WTC11 (cell line): Measurements from ENCODE around the gene RHOT2. TPM values are rescaled to one million over a fixed set of nuclear protein-coding genes. Genes with fewer than 3 reads are reported as not detected.

Source experiments
- ATAC-seq: fragments of 200-7000 bp; cut with Tn5 transposase; 2 replicates; pipeline ENCODE4 v1.10.0; 2021; ENCODE audit warnings: mild to moderate bottlenecking, moderate library complexity
- CTCF ChIA-PET: fragments of 300-600 bp; sonication (Branson Sonifier 250); formaldehyde crosslinking; loops from one replicate; lab custom pipeline; 2021; ENCODE audit warnings: antibody characterized with exemption; lab: Charles Lee
- POLR2A ChIA-PET: fragments of 350-600 bp; sonication (Branson Sonifier 250); formaldehyde crosslinking; loops from one replicate; lab custom pipeline; 2021; ENCODE audit warnings: antibody characterized with exemption; lab: Charles Lee
- DNase-seq: peaks from one replicate; pipeline ENCODE4 v3.0.0; 2021; ENCODE audit warnings: low spot score
- H3K27ac Mint-ChIP-seq: 2 replicates; pipeline ENCODE4 v1.8.0; 2021; ENCODE audit warnings: mixed read lengths
- H3K27me3 Mint-ChIP-seq: 2 replicates; pipeline ENCODE4 v1.8.0; 2021; ENCODE audit warnings: low read depth, mild to moderate bottlenecking, moderate library complexity, mixed read lengths
- H3K36me3 Mint-ChIP-seq: 2 replicates; pipeline ENCODE4 v1.8.0; 2021; ENCODE audit warnings: mixed read lengths
- H3K4me1 Mint-ChIP-seq: 2 replicates; pipeline ENCODE4 v1.8.0; 2022; ENCODE audit warnings: mixed read lengths
- H3K4me3 Mint-ChIP-seq: 2 replicates; pipeline ENCODE4 v1.8.0; 2021; ENCODE audit warnings: mild to moderate bottlenecking, moderate library complexity, mixed read lengths
- H3K9me3 Mint-ChIP-seq: 2 replicates; pipeline ENCODE4 v1.8.0; 2021; ENCODE audit warnings: mixed read lengths
- ARID4B ChIP-seq: sonication (generic); formaldehyde crosslinking; IDR thresholded peaks from 2 replicates; pipeline ENCODE4 v1.8.0; 2023; ENCODE audit warnings: missing genetic modification reagents, mild to moderate bottlenecking, borderline replicate concordance
- CREB1 ChIP-seq: sonication (generic); formaldehyde crosslinking; IDR thresholded peaks from 2 replicates; pipeline ENCODE4 v1.8.0; 2023; ENCODE audit warnings: mild to moderate bottlenecking, missing genetic modification reagents
- ELF4 ChIP-seq: sonication (generic); formaldehyde crosslinking; IDR thresholded peaks from 2 replicates; pipeline ENCODE4 v1.8.1; 2022; ENCODE audit warnings: low read depth, mild to moderate bottlenecking, moderate library complexity, missing genetic modification reagents
- ESRRA ChIP-seq: sonication (generic); formaldehyde crosslinking; IDR thresholded peaks from 2 replicates; pipeline ENCODE4 v1.8.1; 2022; ENCODE audit warnings: mild to moderate bottlenecking, missing genetic modification reagents, borderline replicate concordance
- ETV6 ChIP-seq: sonication (generic); formaldehyde crosslinking; IDR thresholded peaks from 2 replicates; pipeline ENCODE4 v1.8.1; 2022; ENCODE audit warnings: mild to moderate bottlenecking, missing genetic modification reagents
- FOXP4 ChIP-seq: sonication (generic); formaldehyde crosslinking; IDR thresholded peaks from 2 replicates; pipeline ENCODE4 v1.8.0; 2022; ENCODE audit warnings: mild to moderate bottlenecking, missing genetic modification reagents
- HMGXB4 ChIP-seq: sonication (generic); formaldehyde crosslinking; IDR thresholded peaks from 2 replicates; pipeline ENCODE4 v1.8.1; 2023; ENCODE audit warnings: mild to moderate bottlenecking, moderate library complexity, missing genetic modification reagents
- JUN ChIP-seq: sonication (generic); formaldehyde crosslinking; IDR thresholded peaks from 2 replicates; pipeline ENCODE4 v1.8.0; 2023; ENCODE audit warnings: mild to moderate bottlenecking, missing genetic modification reagents
- MAX ChIP-seq: sonication (generic); formaldehyde crosslinking; IDR thresholded peaks from 2 replicates; pipeline ENCODE4 v1.8.0; 2022; ENCODE audit warnings: mild to moderate bottlenecking, missing genetic modification reagents
- MYBL2 ChIP-seq: sonication (generic); formaldehyde crosslinking; IDR thresholded peaks from 2 replicates; pipeline ENCODE4 v1.8.1; 2023; ENCODE audit warnings: mild to moderate bottlenecking, moderate library complexity, missing genetic modification reagents
- NFATC4 ChIP-seq: fragments of 250-450 bp; sonication (Bioruptor Pico); IDR thresholded peaks from 2 replicates; pipeline ENCODE4 v1.9.0; 2021; ENCODE audit warnings: mild to moderate bottlenecking
- NFE2L1 ChIP-seq: sonication (generic); formaldehyde crosslinking; IDR thresholded peaks from 2 replicates; pipeline ENCODE4 v1.8.1; 2023; ENCODE audit warnings: missing genetic modification reagents
- NFYB ChIP-seq: sonication (generic); formaldehyde crosslinking; conservative IDR thresholded peaks from 2 replicates; pipeline ENCODE4 v1.8.0; 2022; ENCODE audit warnings: low read depth, missing genetic modification reagents
- PRDM15 ChIP-seq: sonication (generic); formaldehyde crosslinking; IDR thresholded peaks from 2 replicates; pipeline ENCODE4 v1.8.0; 2022; ENCODE audit warnings: missing genetic modification reagents
- RELA ChIP-seq: sonication (generic); formaldehyde crosslinking; IDR thresholded peaks from 2 replicates; pipeline ENCODE4 v1.8.1; 2022; ENCODE audit warnings: missing genetic modification reagents, mild to moderate bottlenecking, borderline replicate concordance
- SMAD3 ChIP-seq: sonication (generic); formaldehyde crosslinking; IDR thresholded peaks from 2 replicates; pipeline ENCODE4 v1.8.0; 2022; ENCODE audit warnings: missing genetic modification reagents, mild to moderate bottlenecking, borderline replicate concordance
- TEAD1 ChIP-seq: sonication (generic); formaldehyde crosslinking; IDR thresholded peaks from 2 replicates; pipeline ENCODE4 v1.8.0; 2022; ENCODE audit warnings: mild to moderate bottlenecking, missing genetic modification reagents
- ZBTB21 ChIP-seq: sonication (generic); formaldehyde crosslinking; IDR thresholded peaks from 2 replicates; pipeline ENCODE4 v1.8.1; 2023; ENCODE audit warnings: mild to moderate bottlenecking, missing genetic modification reagents, borderline replicate concordance
- ZNF138 ChIP-seq: sonication (generic); formaldehyde crosslinking; conservative IDR thresholded peaks from 2 replicates; pipeline ENCODE4 v1.8.1; 2022; ENCODE audit warnings: mild to moderate bottlenecking, moderate library complexity, missing genetic modification reagents
- ZSCAN18 ChIP-seq: fragments of 250-450 bp; sonication (Bioruptor Pico); IDR thresholded peaks from 2 replicates; pipeline ENCODE4 v2.1.2; 2022; ENCODE audit warnings: mild to moderate bottlenecking, moderate library complexity
- total RNA-seq: library from RNA; stranded (reverse); gene quantifications from 3 replicates; pipeline ENCODE4 v1.2.3, GENCODE V29; 2021

Gene RHOT2
- total RNA-seq, 1 experiment from 2014 or later, result 285 TPM

- CTCF ChIA-PET, result interaction anchor here (0.7 to 8.8 kb wide), 10 partner anchors 10 to 347 kb away, joined by 3 to 90 read pairs (median 8); partner anchors contain the start of genes ANTKMT, CCDC78, CHTF18 and CIAO3
- ATAC-seq (no peak), DNase-seq (no peak)
- Mint-ChIP-seq H3K9me3 (no peaks in the 10 kb centered on the region), H3K27ac (no peak overlapping the region)
- POLR2A ChIA-PET, result interaction anchor here (0.5 to 1.5 kb wide), 2 partner anchors 10 to 14 kb away, joined by 3 read pairs; no protein-coding TSS in a partner anchor
- TF ChIP-seq ESRRA (CRISPR knock-in tag) (no peak), SMAD3 (CRISPR knock-in tag) (no peak), ETV6 (CRISPR knock-in tag) (no peak), HMGXB4 (CRISPR knock-in tag) (no peak), RELA (CRISPR knock-in tag) (no peak), FOXP4 (CRISPR knock-in tag) (no peak), TEAD1 (CRISPR knock-in tag) (no peak), NFE2L1 (CRISPR knock-in tag) (no peak), NFATC4 (CRISPR knock-in tag) (no peak), MYBL2 (no peak), JUN (CRISPR knock-in tag) (no peak), ZNF138 (CRISPR knock-in tag) (no peak), PRDM15 (CRISPR knock-in tag) (no peak), ZSCAN18 (CRISPR knock-in tag) (no peak), CREB1 (no peak), MAX (CRISPR knock-in tag) (no peak), ELF4 (CRISPR knock-in tag) (no peak), NFYB (no peak), ZBTB21 (CRISPR knock-in tag) (no peak), ARID4B (CRISPR knock-in tag) (no peak)
- TF ChIP-seq, all 79 proteins: peak for 0
- peaks cover 61% of the 10 kb centered on the region for H3K27me3 Mint-ChIP-seq
- H3K36me3 Mint-ChIP-seq, result no peaks in the 10 kb centered on the region
- no peaks in the 10 kb centered on the region; the same call in 1 of the 2 replicates for H3K4me1 Mint-ChIP-seq
- no peak overlapping the region for H3K4me3 Mint-ChIP-seq
Measured at GRCh38 chr16:710500-711075, 42.7 kb downstream of the RHOT2 start.
